GM19023 (cell line): ENCODE measurements around the gene SH3BP5.

Experiments
- ATAC-seq: cut with Tn5 transposase; IDR thresholded peaks from one replicate; pipeline ENCODE4 v1.9.1; 2021; ENCODE audit warnings: mild to moderate bottlenecking, moderate library complexity; ENCODE audit not compliant: unreplicated experiment

SH3BP5 gene

DNA sequence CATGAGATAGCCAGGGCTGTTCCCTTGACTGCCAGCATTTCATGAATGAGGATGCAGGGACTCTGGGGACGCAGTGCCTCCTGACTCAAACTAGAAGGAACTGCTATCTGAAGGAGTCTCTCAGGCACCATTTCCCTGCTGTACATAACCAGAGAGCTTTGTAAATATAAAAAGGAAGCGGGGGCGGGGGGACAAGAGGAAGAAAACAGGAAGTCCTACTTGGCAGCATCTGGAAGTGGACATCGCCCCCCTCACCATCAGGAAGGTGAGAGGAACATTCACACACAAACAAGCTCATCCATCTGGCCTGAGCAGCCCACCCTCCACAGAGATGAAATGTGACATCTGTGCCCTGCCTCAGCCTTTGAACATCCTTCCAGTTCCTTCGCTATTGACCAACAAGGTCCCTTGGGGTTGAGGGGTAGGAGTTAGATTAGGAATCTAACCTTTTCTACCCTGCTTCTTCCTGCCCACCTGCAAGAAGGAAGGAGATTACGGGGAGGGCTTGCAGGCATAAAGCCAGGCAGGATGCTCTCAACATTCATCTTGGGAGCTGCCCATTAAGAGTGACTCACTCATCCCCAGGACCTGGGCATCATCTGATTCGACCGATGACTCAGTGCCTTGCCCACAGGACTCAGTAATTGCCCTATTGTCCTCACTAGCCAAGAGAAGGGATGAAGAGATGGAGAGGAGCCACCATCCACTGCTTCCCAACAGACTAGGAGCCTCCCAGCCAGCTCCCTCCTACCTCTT lies 31.9 kb downstream of the SH3BP5 start:
- no peak for ATAC-seq

DNA sequence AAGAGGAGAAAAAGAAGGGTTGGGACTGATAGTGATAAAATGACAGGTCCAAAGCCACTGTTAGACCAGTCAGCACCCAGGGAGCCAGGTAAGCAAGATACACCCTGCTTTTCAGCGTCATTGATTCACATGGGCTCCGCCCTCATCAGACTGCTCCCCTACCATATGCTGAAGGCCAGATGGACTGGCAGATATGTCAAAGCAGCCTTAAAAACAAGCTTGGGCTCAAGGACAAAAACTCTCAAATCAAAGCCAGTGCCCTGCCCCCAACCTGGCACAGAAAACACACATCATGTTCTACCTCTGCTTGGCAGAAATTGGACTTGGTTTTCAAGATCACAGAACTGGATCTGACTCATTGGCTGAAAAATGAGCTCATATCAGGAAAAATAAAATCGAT lies 33.4 kb downstream of the SH3BP5 start:
- no peak for ATAC-seq

DNA sequence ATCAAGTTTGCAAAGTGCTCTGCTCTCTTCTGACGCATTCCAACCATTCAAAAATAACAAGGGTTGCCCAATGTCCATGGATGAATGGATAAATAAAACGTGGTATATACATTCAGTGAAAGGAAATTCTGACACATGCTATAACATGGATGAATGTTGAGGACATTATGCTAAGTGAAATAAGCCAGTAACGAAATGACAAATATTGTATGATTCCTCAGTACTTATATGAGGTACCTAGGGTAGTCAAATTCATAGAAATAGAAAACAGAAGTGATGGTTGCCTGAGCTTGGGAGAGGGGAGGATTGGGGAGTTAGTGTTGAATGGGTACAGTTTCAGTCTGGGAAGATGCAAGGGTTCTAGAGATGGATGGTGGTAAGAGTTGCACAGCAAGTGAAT lies 33.9 kb downstream of the SH3BP5 start:
- no peak for ATAC-seq

DNA sequence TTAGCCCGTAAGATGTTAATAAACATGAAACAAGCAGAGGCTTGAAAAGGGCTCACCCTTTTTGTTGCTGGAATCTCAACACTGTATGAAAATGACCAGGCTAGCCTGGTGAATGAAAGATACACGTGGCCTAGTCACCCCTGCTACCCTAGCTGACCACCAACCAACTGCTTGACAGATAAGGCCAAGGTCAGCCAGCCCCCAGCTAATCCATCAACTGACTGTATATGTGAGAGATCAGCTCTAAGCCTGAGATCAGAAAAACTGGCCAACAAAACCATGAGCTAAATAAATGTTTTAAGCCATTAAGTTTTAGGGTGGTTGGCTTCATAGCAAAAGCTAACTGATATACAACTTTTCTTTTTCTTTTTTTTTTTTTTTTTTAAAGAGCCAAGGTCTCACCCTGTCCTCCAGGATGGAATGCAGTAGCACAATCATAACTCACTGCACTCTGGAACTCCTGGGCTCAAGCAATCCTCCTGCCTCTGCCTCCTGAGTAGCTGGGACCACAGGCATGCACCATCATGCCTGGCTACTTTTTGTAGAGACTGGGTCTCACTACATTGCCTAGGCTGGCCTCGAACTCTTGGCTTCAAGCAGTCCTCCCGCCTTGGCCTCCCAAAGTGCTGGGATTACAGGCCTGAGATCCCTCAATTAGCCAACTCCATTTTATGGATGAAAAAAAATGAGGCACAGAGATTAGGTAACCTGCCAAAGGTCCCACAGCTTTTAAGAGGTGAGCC lies 34.6 kb downstream of the SH3BP5 start:
- no peak for ATAC-seq

DNA sequence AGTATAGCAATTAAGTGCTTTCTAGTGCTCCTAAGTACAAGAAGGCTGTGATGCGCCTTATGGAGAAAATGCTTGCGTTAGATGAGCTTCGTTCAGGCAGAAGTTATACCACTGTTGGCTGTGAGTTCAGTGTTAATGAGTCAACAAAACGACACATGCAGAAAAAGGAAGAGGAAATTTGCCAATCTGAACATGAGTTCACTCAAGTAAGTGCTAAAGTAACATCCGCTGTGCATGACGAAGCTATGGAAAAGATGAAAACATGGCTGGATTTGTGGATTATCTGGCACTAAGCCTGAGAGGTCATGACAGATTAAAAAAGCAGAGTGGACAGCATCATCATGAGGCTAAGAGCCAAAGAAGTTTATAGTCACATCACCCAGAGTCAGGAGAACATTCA lies 36.9 kb downstream of the SH3BP5 start:
- ATAC-seq, result no peak

DNA sequence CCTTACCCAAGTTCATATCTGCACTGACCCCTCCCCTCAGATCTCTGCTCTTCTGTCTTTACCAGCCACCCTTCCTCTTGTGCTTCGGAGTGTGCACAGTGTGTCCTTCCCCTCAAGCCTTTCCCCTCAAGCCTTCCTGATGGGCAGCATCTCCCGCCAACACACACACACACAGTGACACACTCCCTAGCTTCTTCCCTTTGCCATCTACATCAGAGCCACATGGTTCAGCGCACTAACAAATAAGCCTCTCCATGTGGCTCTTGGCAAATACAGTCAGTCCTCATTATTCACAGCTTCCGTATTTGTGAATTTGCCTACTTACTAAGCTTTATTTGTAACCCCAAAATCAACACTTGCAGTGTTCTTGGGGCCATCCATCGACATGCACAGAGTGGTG lies 37.5 kb downstream of the SH3BP5 start:
- no peak for ATAC-seq

DNA sequence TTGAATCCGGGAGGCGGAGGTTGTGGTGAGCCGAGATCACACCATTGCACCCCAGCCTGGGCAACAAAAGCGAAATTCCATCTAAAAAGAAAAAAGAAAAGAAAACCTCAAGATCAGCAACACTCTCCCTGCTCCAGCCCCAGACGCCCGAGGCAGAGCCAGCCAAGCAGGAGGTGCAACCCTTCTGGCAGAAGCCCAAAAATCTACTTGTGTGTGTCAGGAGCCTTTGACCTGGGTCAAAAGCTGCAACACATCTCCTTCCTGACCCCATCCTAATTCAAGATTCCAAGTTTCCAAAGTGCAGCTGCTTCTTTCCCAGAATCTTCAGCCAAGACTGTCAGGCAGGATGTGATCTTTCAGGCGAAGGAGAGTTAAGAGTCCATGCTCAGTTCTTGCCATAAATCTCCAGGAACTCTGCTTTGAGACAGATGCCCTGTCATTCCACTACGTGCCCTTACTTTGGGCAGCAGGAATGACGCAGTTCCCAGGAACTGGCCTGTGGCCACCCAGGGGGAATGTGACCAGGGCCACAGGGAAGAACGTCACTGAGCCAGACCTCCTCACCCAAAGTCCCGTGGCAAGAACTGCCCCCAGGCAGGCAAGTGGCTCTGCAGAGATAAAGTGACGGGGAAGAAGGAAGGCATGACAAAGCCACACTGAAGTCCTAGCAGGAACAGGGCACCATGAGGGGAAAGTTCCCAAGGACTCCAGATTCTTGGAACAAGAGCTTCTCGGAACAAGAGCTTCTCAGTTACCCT lies 39.4 kb downstream of the SH3BP5 start:
- ATAC-seq, result no peak

DNA sequence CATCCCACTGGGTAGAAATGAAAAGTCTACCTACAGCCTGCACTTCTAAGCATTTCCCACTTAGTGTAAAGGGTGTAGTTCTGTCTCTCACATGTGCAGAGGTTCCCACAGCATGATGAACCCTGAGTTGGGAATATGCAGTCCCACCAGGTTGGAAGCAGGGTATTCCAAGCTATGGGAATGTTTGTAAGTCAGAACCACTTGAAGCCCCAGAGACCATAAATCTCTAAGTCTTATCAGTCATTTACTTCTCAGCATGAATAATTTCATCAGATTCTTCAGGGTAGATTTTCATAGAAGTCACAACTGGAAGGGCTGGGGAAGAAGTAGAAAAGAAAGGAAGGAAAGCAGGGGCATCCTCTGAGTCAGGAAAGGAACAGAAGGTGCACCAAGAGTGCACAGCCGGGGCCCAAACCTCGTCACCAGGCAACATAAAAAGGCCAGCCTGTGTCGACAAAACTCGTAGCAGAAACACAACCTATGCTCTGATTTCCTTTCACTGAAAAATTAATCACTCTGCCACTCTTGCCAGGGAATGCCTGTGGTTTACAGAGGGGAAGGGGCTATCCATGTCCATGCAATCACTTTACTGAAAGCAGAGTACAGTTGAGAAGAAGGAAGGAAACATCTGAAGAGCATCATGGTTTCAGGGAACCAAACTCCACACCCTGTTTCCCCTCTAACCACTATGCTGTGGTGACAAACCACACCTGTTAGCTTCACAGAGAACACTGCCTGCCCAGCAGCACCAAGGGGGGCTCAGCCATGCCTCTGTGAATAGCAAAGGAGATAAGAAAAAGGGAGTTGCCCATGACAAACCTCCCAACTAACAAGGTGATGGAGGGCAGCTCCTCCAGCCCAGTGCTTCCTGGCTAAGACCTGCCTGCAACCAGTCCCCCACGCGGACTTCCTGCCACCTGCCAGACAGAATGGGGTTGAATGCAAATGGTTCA lies 40.5 kb downstream of the SH3BP5 start:
- peak; percentile 91 for ATAC-seq

DNA sequence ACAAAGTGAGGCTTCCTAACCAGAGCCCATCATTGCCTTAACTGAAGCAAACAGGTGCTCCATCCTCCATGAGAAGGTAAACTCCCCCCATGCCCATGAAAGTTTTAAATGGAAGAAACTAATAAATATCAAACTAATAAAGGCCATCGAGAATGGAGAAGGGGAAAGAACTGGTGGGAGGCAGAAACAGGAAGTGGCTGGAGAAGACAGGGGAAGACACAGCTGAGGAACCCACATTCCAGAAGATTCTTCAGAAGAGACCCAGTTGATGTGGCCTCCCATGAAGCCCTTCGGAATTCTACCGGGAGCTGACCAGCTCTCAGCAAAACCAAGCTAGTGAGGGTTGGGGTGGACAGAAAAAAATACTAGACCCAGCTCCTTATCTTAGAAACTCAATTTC lies 41.6 kb downstream of the SH3BP5 start:
- ATAC-seq, result no peak

DNA sequence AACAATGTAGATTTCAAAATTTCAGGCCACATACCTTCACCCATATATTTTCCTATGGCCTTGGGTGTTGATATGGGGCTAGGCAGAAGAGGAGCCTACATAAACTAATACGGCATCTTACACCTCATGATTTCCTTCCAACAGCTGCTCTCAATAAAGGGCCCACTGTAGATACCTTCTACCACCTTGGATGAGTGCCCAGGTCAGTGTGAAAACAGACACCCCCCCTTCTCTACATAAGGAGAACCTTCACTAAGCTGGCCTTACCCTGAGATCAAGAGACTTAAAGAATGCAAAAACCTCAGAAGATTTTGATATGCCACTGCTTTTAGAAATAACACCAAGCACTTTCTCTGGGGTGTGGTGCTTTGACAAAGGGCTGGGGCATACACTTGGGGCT lies 42.7 kb downstream of the SH3BP5 start:
- no peak for ATAC-seq

DNA sequence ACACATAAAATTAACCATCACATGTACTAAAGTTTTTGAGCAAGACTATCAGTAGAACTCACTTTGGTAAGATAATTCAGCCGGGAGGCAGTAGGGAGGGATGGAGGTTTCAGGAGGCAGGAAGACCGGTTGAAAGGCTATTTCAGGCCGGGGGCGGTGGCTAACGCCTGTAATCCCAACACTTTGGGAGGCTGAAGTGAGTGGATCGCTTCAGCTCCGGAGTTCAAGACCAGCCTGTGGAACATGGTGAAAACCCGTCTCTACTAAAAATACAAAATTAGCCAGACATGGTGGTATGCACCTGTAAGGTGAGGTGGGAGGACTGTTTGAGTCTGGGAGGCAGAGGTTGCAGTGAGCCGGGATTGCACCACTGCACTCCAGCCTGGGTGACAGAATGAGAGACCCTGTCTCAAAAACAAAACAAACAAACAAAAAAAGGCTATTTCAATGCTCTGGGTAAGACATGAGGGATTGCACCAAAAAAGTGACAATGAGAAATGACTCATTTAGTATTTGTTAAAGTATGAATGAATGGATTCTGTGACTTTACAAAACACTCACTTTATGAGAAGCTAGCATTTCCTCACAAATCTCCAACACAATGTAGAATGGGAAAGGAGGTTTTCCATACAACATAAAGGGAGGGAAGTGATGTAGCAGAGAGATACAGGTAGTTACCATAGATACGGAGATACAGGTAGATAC lies 43.9 kb downstream of the SH3BP5 start:
- ATAC-seq, result no peak

DNA sequence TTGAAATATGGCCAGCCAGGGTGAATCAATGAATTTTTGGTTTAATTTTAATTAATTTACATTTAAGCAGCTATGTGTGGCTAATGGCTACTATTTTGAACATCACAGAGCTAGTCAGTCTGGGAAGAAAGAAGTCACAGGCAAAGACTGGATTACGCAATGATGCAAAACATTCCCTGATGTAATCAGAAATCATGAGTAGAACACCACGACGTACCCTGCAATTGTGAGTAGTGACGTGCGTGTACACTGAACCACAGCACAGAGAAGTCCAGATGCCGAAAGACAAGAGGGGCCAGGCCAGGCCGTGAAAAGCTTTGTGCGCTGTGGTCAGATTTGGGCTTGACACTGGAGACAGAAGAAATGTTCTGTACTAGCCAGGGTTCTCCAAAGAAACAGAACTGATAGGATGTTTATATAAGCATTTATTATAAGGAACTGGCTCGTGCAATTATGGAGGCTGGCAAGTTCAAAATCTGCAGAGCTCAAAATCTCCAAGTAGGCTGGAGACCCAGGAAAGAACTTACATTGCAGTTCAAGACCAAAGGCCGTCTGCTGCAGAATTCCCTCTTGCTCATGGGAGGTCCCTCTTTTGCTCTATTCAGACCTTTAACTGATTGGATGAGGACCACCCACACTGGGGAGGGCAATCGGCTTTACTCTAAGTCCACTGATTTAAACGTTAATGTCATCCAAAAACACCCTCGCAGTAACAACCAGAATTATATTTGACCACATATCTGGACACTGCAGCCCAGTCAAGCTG lies 44.6 kb downstream of the SH3BP5 start:
- ATAC-seq, result no peak

DNA sequence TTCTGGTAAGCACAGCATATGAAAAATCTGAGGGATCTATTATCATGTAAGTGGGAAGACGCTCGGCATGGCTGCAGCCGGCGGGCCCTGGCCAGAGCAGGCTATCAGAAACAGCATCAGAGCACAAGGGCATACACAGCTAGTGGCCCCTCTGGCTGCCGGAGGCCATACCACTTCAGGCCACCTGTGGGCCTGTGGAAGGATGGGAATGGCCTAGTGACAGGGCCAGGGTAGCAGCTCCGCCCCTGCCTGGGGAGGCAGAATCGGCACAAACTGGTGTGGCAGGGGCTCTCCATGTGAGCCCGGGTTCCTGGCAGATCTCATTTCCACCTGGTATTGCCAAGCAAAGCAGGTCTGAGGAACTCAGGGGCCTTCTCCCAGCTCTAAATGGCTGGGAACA lies 46.4 kb downstream of the SH3BP5 start:
- no peak for ATAC-seq

DNA sequence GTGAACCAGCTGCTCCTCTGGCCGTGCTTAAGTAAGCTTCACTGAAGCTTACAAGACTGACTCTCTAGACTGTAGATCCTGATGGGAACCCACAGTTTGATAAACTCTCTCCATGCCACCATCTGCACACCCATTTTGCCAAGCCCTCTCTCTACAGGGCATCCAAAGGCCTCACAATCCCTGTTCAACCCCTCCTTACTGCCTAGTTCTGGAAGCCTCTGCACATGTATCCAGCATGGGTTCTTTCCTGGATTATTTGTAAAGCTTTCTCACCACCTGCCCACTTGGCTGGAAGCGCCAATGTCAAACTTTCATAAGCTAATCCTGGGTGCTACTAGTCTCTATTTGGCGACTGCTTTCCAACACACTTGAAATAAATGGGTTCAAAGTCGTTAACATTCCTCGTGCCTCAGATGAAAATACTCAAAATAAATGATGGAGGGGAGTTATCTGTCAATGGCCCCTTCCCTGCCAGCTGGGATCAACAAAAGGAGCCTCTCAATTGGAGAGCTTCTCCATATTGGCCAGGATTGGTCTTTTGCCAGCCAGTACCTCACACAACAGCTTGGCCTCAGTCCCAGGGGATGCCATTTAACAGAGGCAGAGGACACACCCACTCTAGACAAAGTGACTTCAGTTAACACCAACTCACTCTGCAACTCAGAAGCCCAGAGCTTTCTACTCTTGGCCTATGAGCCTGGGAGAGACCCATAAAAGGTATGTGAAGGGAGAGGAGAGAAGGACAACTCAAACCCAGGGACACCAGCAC lies 48.1 kb downstream of the SH3BP5 start:
- ATAC-seq, result peak; percentile 10

DNA sequence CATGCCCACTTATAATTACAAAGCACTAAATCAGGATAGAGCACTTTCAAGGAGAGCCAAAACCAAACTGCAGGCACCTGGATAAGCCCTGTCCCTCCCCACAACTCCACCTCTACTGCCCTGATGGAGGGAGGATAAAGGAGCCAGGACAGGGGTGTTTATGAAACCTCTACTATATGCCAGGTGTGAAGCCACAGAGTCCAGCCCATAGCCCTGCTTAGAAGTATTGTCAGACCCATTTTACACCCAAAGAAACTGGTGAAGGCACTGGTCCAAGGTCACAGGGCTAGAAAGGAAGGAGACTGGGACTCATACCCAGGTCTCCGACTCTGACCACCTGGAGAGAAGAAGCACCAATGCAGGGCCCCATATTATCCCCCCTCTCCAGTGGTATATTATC lies 48.7 kb downstream of the SH3BP5 start:
- ATAC-seq, result peak; percentile 47

DNA sequence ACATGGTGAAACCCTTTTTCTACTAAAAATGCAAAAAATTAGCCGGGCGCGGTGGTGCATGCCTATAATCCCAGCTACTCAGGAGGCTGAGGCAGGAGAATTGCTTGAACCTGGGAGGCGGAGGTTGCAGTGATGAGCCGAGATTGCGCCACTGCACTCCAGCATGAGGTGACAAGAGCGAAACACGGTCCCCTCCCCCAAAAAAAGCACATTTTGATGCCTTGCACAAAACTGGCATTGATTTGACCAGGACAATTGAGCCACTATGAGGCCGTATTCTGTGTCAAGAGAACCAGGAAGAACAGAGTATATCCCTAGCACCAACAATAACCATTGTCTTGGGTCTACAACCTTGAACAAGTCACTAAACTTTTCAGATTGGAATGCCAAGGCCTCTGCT lies 50.6 kb downstream of the SH3BP5 start:
- ATAC-seq, result no peak

DNA sequence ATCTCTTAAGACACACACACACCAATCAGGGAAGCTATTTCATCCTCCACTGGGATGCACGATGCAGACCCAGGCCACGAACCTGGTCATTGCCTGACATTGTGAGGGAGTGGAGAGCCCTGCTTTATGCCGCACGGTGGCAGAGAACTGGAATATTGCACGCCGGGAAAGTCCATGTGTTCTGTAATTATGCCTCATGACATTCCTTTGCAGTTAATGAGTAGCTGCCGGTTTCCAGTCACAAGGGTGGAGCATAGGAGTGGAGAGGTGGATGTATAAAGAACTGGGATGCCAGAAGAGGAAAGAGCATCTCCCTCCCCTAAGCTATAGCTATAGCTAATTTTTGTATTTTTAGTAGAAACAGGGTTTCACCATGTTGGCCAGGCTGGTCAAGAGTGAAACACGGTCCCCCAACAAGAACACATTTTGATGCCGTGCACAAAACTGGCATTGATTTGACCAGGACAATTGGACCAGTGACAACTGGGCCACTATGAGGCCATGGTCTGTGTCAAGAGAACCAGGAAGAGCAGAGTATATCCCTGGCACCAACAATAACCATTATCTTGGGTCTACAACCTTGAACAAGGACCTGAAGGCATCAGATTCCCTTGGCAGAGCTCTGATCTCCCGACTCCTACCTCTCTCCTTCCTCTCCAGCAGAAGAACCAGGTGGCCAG lies 51.4 kb downstream of the SH3BP5 start:
- no peak for ATAC-seq
